Gastrocnemius medialis (tissue), 4 donors: Measurements from ENCODE around the gene KIF3C.

Experiments used
- POLR2A ChIP-seq, 2 donors: fragments of 450-650 bp; IDR thresholded peaks; one replicate each; pipeline ENCODE4 v1.6.1; 2017; ENCODE audit warnings: antibody characterized with exemption in 2 of 2, mild to moderate bottlenecking in 2 of 2, moderate library complexity in 2 of 2
- TF ChIP-seq, protein P1 (sequence below), 5 experiments: fragments of 450-650 bp in 3 of 5; fragments of 200-600 bp in 2 of 5; sonication (generic) in 2 of 5; IDR thresholded peaks in 4 of 5; conservative IDR thresholded peaks in 1 of 5; 1 replicate in 4 of 5; 2 replicates in 1 of 5; pipeline ENCODE4 v1.5.1; 2016 to 2019; ENCODE audit warnings: antibody characterized with exemption in 5 of 5, mild to moderate bottlenecking in 3 of 5, moderate library complexity in 3 of 5

DNA sequence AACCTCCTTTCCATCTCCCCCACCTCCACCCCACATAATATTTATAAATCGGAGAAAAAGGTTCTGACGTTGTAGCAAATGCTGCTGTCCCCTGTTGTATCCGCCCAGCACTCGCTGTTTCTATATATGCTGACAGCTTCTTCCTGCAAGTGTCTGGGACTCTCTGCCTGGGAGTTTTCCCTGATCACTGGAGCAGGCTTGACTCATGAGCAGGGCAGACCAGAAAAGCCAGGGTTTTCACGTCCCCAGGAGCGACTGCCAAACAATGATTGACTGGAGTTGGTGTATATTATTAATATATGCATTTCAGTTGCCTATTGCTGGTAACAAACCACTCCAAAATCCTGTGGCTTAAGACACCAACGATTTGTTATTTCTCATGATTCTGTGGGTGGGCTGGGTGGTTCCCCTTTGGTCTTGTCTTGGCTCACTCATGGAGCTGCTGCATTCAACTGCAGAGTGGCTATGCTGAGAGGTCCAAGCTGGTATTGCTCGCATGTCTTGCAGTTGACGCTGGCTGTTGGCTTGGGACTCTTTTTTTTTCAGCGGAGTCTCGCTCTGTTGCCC lies 82.8 kb downstream of the KIF3C start:
- TF ChIP-seq, protein P1, sequence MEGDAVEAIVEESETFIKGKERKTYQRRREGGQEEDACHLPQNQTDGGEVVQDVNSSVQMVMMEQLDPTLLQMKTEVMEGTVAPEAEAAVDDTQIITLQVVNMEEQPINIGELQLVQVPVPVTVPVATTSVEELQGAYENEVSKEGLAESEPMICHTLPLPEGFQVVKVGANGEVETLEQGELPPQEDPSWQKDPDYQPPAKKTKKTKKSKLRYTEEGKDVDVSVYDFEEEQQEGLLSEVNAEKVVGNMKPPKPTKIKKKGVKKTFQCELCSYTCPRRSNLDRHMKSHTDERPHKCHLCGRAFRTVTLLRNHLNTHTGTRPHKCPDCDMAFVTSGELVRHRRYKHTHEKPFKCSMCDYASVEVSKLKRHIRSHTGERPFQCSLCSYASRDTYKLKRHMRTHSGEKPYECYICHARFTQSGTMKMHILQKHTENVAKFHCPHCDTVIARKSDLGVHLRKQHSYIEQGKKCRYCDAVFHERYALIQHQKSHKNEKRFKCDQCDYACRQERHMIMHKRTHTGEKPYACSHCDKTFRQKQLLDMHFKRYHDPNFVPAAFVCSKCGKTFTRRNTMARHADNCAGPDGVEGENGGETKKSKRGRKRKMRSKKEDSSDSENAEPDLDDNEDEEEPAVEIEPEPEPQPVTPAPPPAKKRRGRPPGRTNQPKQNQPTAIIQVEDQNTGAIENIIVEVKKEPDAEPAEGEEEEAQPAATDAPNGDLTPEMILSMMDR (IDR thresholded peaks at IDR 0.05 in 4 of 5, conservative IDR thresholded peaks at IDR 0.05 in 1 of 5) = no peak
- TF ChIP-seq POLR2A (IDR thresholded peaks at IDR 0.05) = no peak
